Measurements from ENCODE around the gene MYBPC1.
"Not testable (repeated sequence)": the region's sequence is repeated elsewhere in the genome, so short reads cannot be mapped to it uniquely, and the experiment has no call there.

Gene MYBPC1

GRCh38 chr12:101733166-101733565, 138.4 kb downstream of the MYBPC1 start:
- TF ChIP-seq POLR2A (IDR thresholded peaks at IDR 0.05; ENCODE audit: low read length), result no peak
- TF ChIP-seq GATA1 (IDR thresholded peaks at IDR 0.05; ENCODE audit: low read depth, low read length), result no peak
- DNase-seq, result no peak

- not testable (repeated sequence) for DNase-seq
Measured at GRCh38 chr12:101734482-101734881, 139.7 kb downstream of the MYBPC1 start.

All from erythroblast (primary cell).